ENCODE data around the gene ZFAND3.

- TF ChIP-seq ZNF274 (IDR thresholded peaks at IDR 0.05; ENCODE audit: low read depth, low read length): no peak
- TF ChIP-seq YY1 (IDR thresholded peaks at IDR 0.05; ENCODE audit: insufficient read depth, insufficient read length): no peak
Measured at GRCh38 chr6:38184585-38185080, 365.1 kb downstream of the ZFAND3 start.

All from NT2/D1 (cell line).